DND-41 (cell line): ENCODE measurements around the gene MRPL34.

Experiments
- ATAC-seq: fragments of 200-7000 bp; cut with Tn5 transposase; 3 replicates; pipeline ENCODE4 v1.9.1; 2021; ENCODE audit warnings: low read depth; ENCODE audit not compliant: insufficient read depth
- DNase-seq: peaks from one replicate; pipeline ENCODE4 v3.0.0-alpha.2; 2020
- H2AFZ ChIP-seq: 2 replicates; pipeline ENCODE4 v1.6.0; 2012; ENCODE audit warnings: low read depth, low read length
- H3K27ac ChIP-seq: 2 replicates; pipeline ENCODE4 v1.5.1; 2012; ENCODE audit warnings: low read length, inconsistent platforms
- H3K27me3 ChIP-seq: fragments of 200-600 bp; sonication (generic); 2 replicates; pipeline ENCODE4 v1.6.0; 2012; ENCODE audit warnings: low read length, mild to moderate bottlenecking, inconsistent platforms; ENCODE audit not compliant: insufficient read depth, poor library complexity
- H3K36me3 ChIP-seq: 2 replicates; pipeline ENCODE4 v1.5.1; 2012; ENCODE audit warnings: low read length, inconsistent platforms; ENCODE audit not compliant: insufficient read depth
- H3K4me1 ChIP-seq: 2 replicates; pipeline ENCODE4 v1.5.1; 2012; ENCODE audit warnings: mild to moderate bottlenecking, low read length; ENCODE audit not compliant: insufficient read depth
- H3K4me2 ChIP-seq: 2 replicates; pipeline ENCODE4 v1.6.0; 2012; ENCODE audit warnings: mild to moderate bottlenecking, moderate library complexity, low read length, inconsistent platforms; ENCODE audit not compliant: insufficient read depth
- H3K4me3 ChIP-seq, 2 experiments: fragments of 200-600 bp in 1 of 2; shearing (Covaris generic) in 1 of 2; 2 replicates each; pipeline ENCODE4 v1.5.1; 2012 to 2016; ENCODE audit warnings: inconsistent platforms in 2 of 2, low read length in 2 of 2, mild to moderate bottlenecking in 2 of 2, low read depth in 1 of 2, moderate library complexity in 1 of 2
- H3K79me2 ChIP-seq: 2 replicates; pipeline ENCODE4 v1.6.0; 2012; ENCODE audit warnings: low read length, inconsistent platforms; ENCODE audit not compliant: insufficient read depth
- H3K9ac ChIP-seq: 2 replicates; pipeline ENCODE4 v1.6.0; 2012; ENCODE audit warnings: low read depth, mild to moderate bottlenecking, inconsistent platforms, low read length, moderate library complexity
- H3K9me3 ChIP-seq: 2 replicates; pipeline ENCODE4 v1.5.1; 2012; ENCODE audit warnings: low read length, moderate library complexity, mild to moderate bottlenecking, inconsistent platforms; ENCODE audit not compliant: insufficient read depth, severe bottlenecking
- H4K20me1 ChIP-seq: 2 replicates; pipeline ENCODE4 v1.6.0; 2012; ENCODE audit warnings: low read length; ENCODE audit not compliant: insufficient read depth
- CTCF ChIP-seq: IDR thresholded peaks from 2 replicates; pipeline ENCODE4 v1.5.1; 2012; ENCODE audit warnings: borderline replicate concordance, low read length, moderate library complexity, mild to moderate bottlenecking; ENCODE audit not compliant: poor library complexity, severe bottlenecking; ENCODE audit errors: extremely low read depth
- EZH2 ChIP-seq: IDR thresholded peaks from 3 replicates; pipeline ENCODE4 v1.6.1; 2012; ENCODE audit warnings: borderline replicate concordance, low read depth, mild to moderate bottlenecking, moderate library complexity, low read length, inconsistent platforms; ENCODE audit not compliant: severe bottlenecking

MRPL34 gene

GRCh38 chr19:17340871-17341357 is 35.2 kb downstream of the MRPL34 start:
- peaks cover 6% of the 10 kb centered on the region; the same call in 1 of the 2 replicates for H4K20me1 ChIP-seq
- no peak overlapping the region for H3K9ac ChIP-seq
- DNase-seq (no peak), ATAC-seq (no peak)
- H3K36me3 ChIP-seq, result peaks cover 27% of the 10 kb centered on the region
- peaks cover 24% of the 10 kb centered on the region for H3K4me1 ChIP-seq
- H3K4me3 ChIP-seq, result no peak overlapping the region
- TF ChIP-seq EZH2 (no peak), CTCF (no peak)
- H3K27ac ChIP-seq, result no peak overlapping the region
- H2AFZ ChIP-seq, result no peak overlapping the region
- H3K27me3 ChIP-seq, result no peaks in the 10 kb centered on the region
- H3K9me3 ChIP-seq, result no peaks in the 10 kb centered on the region
- H3K4me2 ChIP-seq, result no peak overlapping the region
- peaks cover 20% of the 10 kb centered on the region for H3K79me2 ChIP-seq

GRCh38 chr19:17341386-17341785 is 35.7 kb downstream of the MRPL34 start:
- TF ChIP-seq CTCF (no peak), EZH2 (no peak)
- peaks cover 27% of the 10 kb centered on the region for H3K36me3 ChIP-seq
- no peak overlapping the region for H3K4me2 ChIP-seq
- no peak overlapping the region for H3K9ac ChIP-seq
- H4K20me1 ChIP-seq, result peaks cover 6% of the 10 kb centered on the region; the same call in 1 of the 2 replicates
- H3K9me3 ChIP-seq, result no peaks in the 10 kb centered on the region
- DNase-seq, result no peak
- H3K27me3 ChIP-seq, result no peaks in the 10 kb centered on the region
- no peak overlapping the region for H2AFZ ChIP-seq
- no peak overlapping the region for H3K27ac ChIP-seq
- peaks cover 24% of the 10 kb centered on the region for H3K4me1 ChIP-seq
- no peak overlapping the region for H3K4me3 ChIP-seq
- ATAC-seq, result no peak
- H3K79me2 ChIP-seq, result peaks cover 20% of the 10 kb centered on the region

GRCh38 chr19:17341845-17342244 is 36.2 kb downstream of the MRPL34 start:
- Histone ChIP-seq H3K79me2 (peaks cover 18% of the 10 kb centered on the region), H3K9me3 (no peaks in the 10 kb centered on the region), H3K4me2 (no peak overlapping the region), H3K27me3 (no peaks in the 10 kb centered on the region), H3K4me3 (no peak overlapping the region), H3K27ac (no peak overlapping the region), H3K36me3 (peaks cover 27% of the 10 kb centered on the region), H3K9ac (no peak overlapping the region), H4K20me1 (peaks cover 6% of the 10 kb centered on the region; the same call in 1 of the 2 replicates), H2AFZ (no peak overlapping the region), H3K4me1 (peaks cover 25% of the 10 kb centered on the region)
- no peak for ATAC-seq
- TF ChIP-seq CTCF, result no peak
- no peak for TF ChIP-seq EZH2
- DNase-seq, result no peak
